Fibroblast of lung (primary cell): ENCODE measurements around the gene SVIP. TPM values are rescaled to one million over a fixed set of nuclear protein-coding genes. Genes with fewer than 3 reads are reported as not detected.

Source experiments
- DNase-seq, 2 donors: peaks; one replicate each; pipeline versions ENCODE4 v3.0.0 to v3.0.0-alpha.2; 2010; ENCODE audit warnings: low read depth in 2 of 2
- H2AFZ ChIP-seq: 2 replicates; pipeline ENCODE4 v1.5.1; 2012; ENCODE audit warnings: low read length, control low read depth, inconsistent platforms
- H3K27ac ChIP-seq: 2 replicates; pipeline ENCODE4 v1.5.1; 2011; ENCODE audit warnings: low read length, control low read depth; ENCODE audit not compliant: insufficient read depth
- H3K27me3 ChIP-seq: 2 replicates; pipeline ENCODE4 v1.5.1; 2011; ENCODE audit warnings: mild to moderate bottlenecking, low read length; ENCODE audit not compliant: control insufficient read depth, insufficient read depth
- H3K36me3 ChIP-seq: 2 replicates; pipeline ENCODE4 v1.5.1; 2011; ENCODE audit warnings: low read length; ENCODE audit not compliant: control insufficient read depth, insufficient read depth
- H3K4me1 ChIP-seq: 2 replicates; pipeline ENCODE4 v1.5.1; 2011; ENCODE audit warnings: low read length; ENCODE audit not compliant: control insufficient read depth, insufficient read depth; ENCODE audit errors: extremely low read depth
- H3K4me2 ChIP-seq: 2 replicates; pipeline ENCODE4 v1.5.1; 2011; ENCODE audit warnings: low read length, control low read depth; ENCODE audit not compliant: insufficient read depth; ENCODE audit errors: extremely low read depth
- H3K4me3 ChIP-seq, 4 experiments: fragments of 200-600 bp in 1 of 4; sonication (generic) in 1 of 4; replicated peaks in 1 of 4; 2 replicates each; pipeline ENCODE4 v1.5.1; 2011 to 2016; ENCODE audit warnings: low read length in 4 of 4, low read depth in 3 of 4, mild to moderate bottlenecking in 3 of 4, control low read depth in 2 of 4, inconsistent platforms in 1 of 4, mixed read lengths in 1 of 4; ENCODE audit not compliant: insufficient read depth in 1 of 4; ENCODE audit errors: control extremely low read depth in 1 of 4
- H3K79me2 ChIP-seq: 2 replicates; pipeline ENCODE4 v1.5.1; 2012; ENCODE audit warnings: mild to moderate bottlenecking, low read length, inconsistent platforms; ENCODE audit not compliant: control insufficient read depth, insufficient read depth
- H3K9ac ChIP-seq: 2 replicates; pipeline ENCODE4 v1.5.1; 2011; ENCODE audit warnings: mild to moderate bottlenecking, low read length, control low read depth; ENCODE audit not compliant: insufficient read depth
- H3K9me3 ChIP-seq: 2 replicates; pipeline ENCODE4 v1.5.1; 2012; ENCODE audit warnings: low read depth, low read length; ENCODE audit not compliant: control insufficient read depth, insufficient read depth
- H4K20me1 ChIP-seq: 2 replicates; pipeline ENCODE4 v1.5.1; 2011; ENCODE audit warnings: low read length; ENCODE audit not compliant: control insufficient read depth, insufficient read depth; ENCODE audit errors: extremely low read depth
- CTCF ChIP-seq, 2 donors: IDR thresholded peaks in 1 of 2; conservative IDR thresholded peaks in 1 of 2; 1 replicate in 1 of 2; 2 replicates in 1 of 2; pipeline ENCODE4 v1.5.1; 2011 to 2012; ENCODE audit warnings: low read length in 2 of 2, control low read depth in 1 of 2, inconsistent platforms in 1 of 2, low read depth in 1 of 2, mild to moderate bottlenecking in 1 of 2
- EZH2 ChIP-seq: IDR thresholded peaks from 2 replicates; pipeline ENCODE4 v1.5.1; 2012; ENCODE audit warnings: low read length, control low read depth, mild to moderate bottlenecking; ENCODE audit errors: missing control alignments
- polyA plus RNA-seq, 2 donors: library from polyadenylated mRNA; depleted of rRNA in 1 of 2; stranded (reverse) in 1 of 2; unstranded in 1 of 2; fragments of >200 nt; gene quantifications; 2 replicates each; pipeline ENCODE4 v1.2.1, GENCODE V29; 2011 to 2012; ENCODE audit warnings: missing spikeins in 1 of 2
- total RNA-seq: library from RNA; depleted of rRNA; stranded (reverse); fragments of >200 nt; gene quantifications from 2 replicates; pipeline ENCODE4 v1.2.1, GENCODE V29; 2014

Gene SVIP
- total and polyA plus RNA-seq, 2 donors (not counting 1 experiment from before 2014, with no cell fraction given), result 5.3 to 6.0 TPM

GRCh38 chr11:22800482-22800881, 29.1 kb downstream of the SVIP start:
- Histone ChIP-seq H3K36me3 (no peaks in the 10 kb centered on the region), H2AFZ (no peak overlapping the region), H4K20me1 (no peaks in the 10 kb centered on the region), H3K27me3 (no peaks in the 10 kb centered on the region), H3K4me1 (no peaks in the 10 kb centered on the region), H3K9ac (no peak overlapping the region), H3K27ac (no peak overlapping the region), H3K4me3 (no peak overlapping the region), H3K9me3 (no peaks in the 10 kb centered on the region), H3K79me2 (no peaks in the 10 kb centered on the region), H3K4me2 (no peak overlapping the region)
- no peak for DNase-seq
- TF ChIP-seq CTCF (conservative IDR thresholded peaks at IDR 0.05 in 1 of 2, IDR thresholded peaks at IDR 0.05 in 1 of 2; ENCODE audit: low read depth in 1 of 2, low read length in 2 of 2), result no peak
- TF ChIP-seq EZH2, result no peak

DNA sequence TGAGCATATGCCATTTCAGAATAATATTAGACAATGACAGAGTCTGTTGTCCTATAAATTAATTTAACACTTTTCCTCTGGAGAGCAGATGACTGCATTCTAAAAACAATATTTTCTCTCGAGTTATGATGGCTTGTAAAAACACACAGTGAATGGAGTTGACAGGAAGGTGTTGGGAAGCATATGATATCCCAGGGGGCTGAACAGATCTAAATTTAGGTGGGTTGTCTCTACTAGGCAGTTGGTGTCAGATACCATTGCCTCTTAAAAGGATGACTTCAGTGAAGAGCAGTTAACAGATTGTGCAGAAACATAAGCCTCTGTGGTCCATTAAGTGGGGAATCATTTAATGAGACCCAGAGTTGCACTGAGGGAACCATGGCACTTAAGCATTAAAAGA, 30.7 kb downstream of the SVIP start:
- H3K4me1 ChIP-seq, result no peaks in the 10 kb centered on the region
- H3K4me2 ChIP-seq, result no peak overlapping the region
- no peaks in the 10 kb centered on the region for H3K79me2 ChIP-seq
- no peaks in the 10 kb centered on the region for H4K20me1 ChIP-seq
- TF ChIP-seq EZH2 (no peak), CTCF (conservative IDR thresholded peaks at IDR 0.05 in 1 of 2, IDR thresholded peaks at IDR 0.05 in 1 of 2; ENCODE audit: low read depth in 1 of 2, low read length in 2 of 2) (no peak)
- H3K9ac ChIP-seq, result no peak overlapping the region
- no peaks in the 10 kb centered on the region for H3K27me3 ChIP-seq
- no peak overlapping the region for H2AFZ ChIP-seq
- no peaks in the 10 kb centered on the region for H3K9me3 ChIP-seq
- no peak for DNase-seq
- H3K4me3 ChIP-seq, result no peak overlapping the region
- H3K36me3 ChIP-seq, result no peaks in the 10 kb centered on the region
- no peak overlapping the region for H3K27ac ChIP-seq

GRCh38 chr11:22797047-22797446, 32.6 kb downstream of the SVIP start:
- H3K27ac ChIP-seq, result no peak overlapping the region
- no peak overlapping the region for H2AFZ ChIP-seq
- H4K20me1 ChIP-seq, result no peaks in the 10 kb centered on the region
- TF ChIP-seq CTCF (conservative IDR thresholded peaks at IDR 0.05 in 1 of 2, IDR thresholded peaks at IDR 0.05 in 1 of 2; ENCODE audit: low read depth in 1 of 2, low read length in 2 of 2), result no peak
- TF ChIP-seq EZH2, result no peak
- H3K9ac ChIP-seq, result no peak overlapping the region
- no peak overlapping the region for H3K4me2 ChIP-seq
- no peak for DNase-seq
- no peaks in the 10 kb centered on the region for H3K36me3 ChIP-seq
- no peaks in the 10 kb centered on the region for H3K9me3 ChIP-seq
- H3K4me3 ChIP-seq, result no peak overlapping the region
- H3K27me3 ChIP-seq, result no peaks in the 10 kb centered on the region
- H3K79me2 ChIP-seq, result no peaks in the 10 kb centered on the region
- no peaks in the 10 kb centered on the region for H3K4me1 ChIP-seq
